Thoracic aorta (tissue), 2 donors: ENCODE measurements around the gene ALK. TPM values are rescaled to one million over a fixed set of nuclear protein-coding genes. Genes with fewer than 3 reads are reported as not detected.

Experiments used
- ATAC-seq: fragments of 150-250 bp; one replicate; pipeline ENCODE4 v1.8.0; 2017; ENCODE audit warnings: low read depth; ENCODE audit not compliant: insufficient number of reproducible peaks, low FRiP score
- DNase-seq: peaks from one replicate; pipeline ENCODE4 v3.0.0-alpha.2; 2020; ENCODE audit warnings: low spot score
- H3K27ac ChIP-seq, 2 donors: fragments of 200-600 bp; sonication (generic); 1 replicate in 1 of 2; 2 replicates in 1 of 2; pipeline ENCODE4 v1.5.1; 2016; ENCODE audit warnings: mild to moderate bottlenecking in 2 of 2, moderate library complexity in 2 of 2
- H3K27me3 ChIP-seq: fragments of 200-600 bp; sonication (generic); replicated peaks from 2 replicates; pipeline ENCODE4 v1.6.0; 2016; ENCODE audit warnings: mild to moderate bottlenecking; ENCODE audit not compliant: insufficient read depth
- H3K36me3 ChIP-seq: fragments of 200-600 bp; sonication (generic); one replicate; pipeline ENCODE4 v1.5.1; 2016
- H3K4me1 ChIP-seq, 2 donors: fragments of 200-600 bp; sonication (generic); 1 replicate in 1 of 2; 2 replicates in 1 of 2; pipeline versions ENCODE4 v1.5.1 to v1.6.0; 2016; ENCODE audit warnings: low read depth in 2 of 2, mild to moderate bottlenecking in 1 of 2; ENCODE audit not compliant: control insufficient read depth in 1 of 2
- H3K4me3 ChIP-seq: fragments of 200-600 bp; sonication (generic); 2 replicates; pipeline ENCODE4 v1.5.1; 2016; ENCODE audit warnings: mild to moderate bottlenecking
- H3K9me3 ChIP-seq: fragments of 200-600 bp; sonication (generic); 2 replicates; pipeline ENCODE4 v1.5.1; 2016
- CTCF ChIP-seq: fragments of 200-600 bp; sonication (generic); IDR thresholded peaks from one replicate; pipeline ENCODE4 v1.5.1; 2019; ENCODE audit warnings: antibody characterized with exemption
- total RNA-seq, 2 donors: library from RNA; depleted of rRNA; stranded (reverse); fragments of >200 nt; gene quantifications; one replicate each; pipeline versions ENCODE4 v1.1.0 to v1.2.3, GENCODE V29; 2016

Gene ALK
- total RNA-seq, 2 donors from 2014 or later, result 2.0 TPM; not detected in 1

- no peaks in the 10 kb centered on the region for H3K9me3 ChIP-seq
- no peak for TF ChIP-seq CTCF
- no peaks in the 10 kb centered on the region for H3K4me1 ChIP-seq
- no peak overlapping the region for H3K4me3 ChIP-seq
- no peak overlapping the region for H3K27ac ChIP-seq
- ATAC-seq (no peak), DNase-seq (no peak)
- no peaks in the 10 kb centered on the region for H3K27me3 ChIP-seq
- no peaks in the 10 kb centered on the region for H3K36me3 ChIP-seq
Measured at GRCh38 chr2:29509397-29509796, 412.0 kb downstream of the ALK start.

- DNase-seq, result no peak
- Histone ChIP-seq H3K27ac (no peak overlapping the region), H3K9me3 (no peaks in the 10 kb centered on the region), H3K36me3 (no peaks in the 10 kb centered on the region), H3K4me3 (no peak overlapping the region), H3K4me1 (no peaks in the 10 kb centered on the region), H3K27me3 (no peaks in the 10 kb centered on the region)
- no peak for TF ChIP-seq CTCF
- no peak for ATAC-seq
Measured at GRCh38 chr2:29504746-29505145, 416.6 kb downstream of the ALK start.

GRCh38 chr2:29502460-29502911 is 418.9 kb downstream of the ALK start:
- ATAC-seq, result no peak
- TF ChIP-seq CTCF, result no peak
- Histone ChIP-seq H3K36me3 (no peaks in the 10 kb centered on the region), H3K9me3 (no peaks in the 10 kb centered on the region), H3K27me3 (no peaks in the 10 kb centered on the region), H3K4me3 (no peak overlapping the region), H3K27ac (no peak overlapping the region), H3K4me1 (no peaks in the 10 kb centered on the region)
- no peak for DNase-seq

GRCh38 chr2:29497375-29497774 is 424.0 kb downstream of the ALK start:
- no peak overlapping the region for H3K4me3 ChIP-seq
- no peak for DNase-seq
- no peaks in the 10 kb centered on the region for H3K9me3 ChIP-seq
- TF ChIP-seq CTCF, result no peak
- no peaks in the 10 kb centered on the region for H3K4me1 ChIP-seq
- H3K27me3 ChIP-seq, result no peaks in the 10 kb centered on the region
- ATAC-seq, result no peak
- H3K36me3 ChIP-seq, result no peaks in the 10 kb centered on the region
- no peak overlapping the region for H3K27ac ChIP-seq

- no peaks in the 10 kb centered on the region for H3K4me1 ChIP-seq
- H3K36me3 ChIP-seq, result no peaks in the 10 kb centered on the region
- DNase-seq (no peak), ATAC-seq (no peak)
- no peak for TF ChIP-seq CTCF
- no peak overlapping the region for H3K27ac ChIP-seq
- H3K27me3 ChIP-seq, result no peaks in the 10 kb centered on the region
- H3K4me3 ChIP-seq, result no peak overlapping the region
- no peaks in the 10 kb centered on the region for H3K9me3 ChIP-seq
Measured at GRCh38 chr2:29496198-29496597, 425.2 kb downstream of the ALK start.
